GM23338 (cell line): ENCODE data around the gene NMRK2. TPM values are rescaled to one million over a fixed set of nuclear protein-coding genes. Genes with fewer than 3 reads are reported as not detected.

Experiments used
- ATAC-seq: fragments of 200-7000 bp; cut with Tn5 transposase; 3 replicates; pipeline ENCODE4 v1.9.1; 2020
- DNase-seq: peaks from one replicate; pipeline ENCODE4 v3.0.0-alpha.2; 2015; ENCODE audit warnings: low spot score
- H2AFZ ChIP-seq: fragments of 200-600 bp; sonication (generic); 2 replicates; pipeline ENCODE4 v1.8.0; 2016; ENCODE audit warnings: antibody characterized with exemption, mild to moderate bottlenecking, moderate library complexity
- H3F3A ChIP-seq: fragments of 200-600 bp; sonication (generic); replicated peaks from 2 replicates; pipeline ENCODE4 v1.8.0; 2017; ENCODE audit warnings: antibody characterized with exemption, mixed run types, low read depth
- H3K27ac ChIP-seq: fragments of 200-600 bp; sonication (generic); 2 replicates; pipeline ENCODE4 v1.6.1; 2016; ENCODE audit warnings: low read depth
- H3K27me3 ChIP-seq: fragments of 200-600 bp; sonication (generic); 2 replicates; pipeline ENCODE4 v1.8.0; 2016; ENCODE audit warnings: mild to moderate bottlenecking, mixed run types, moderate library complexity; ENCODE audit not compliant: insufficient read depth
- H3K36me3 ChIP-seq: fragments of 200-600 bp; sonication (generic); 2 replicates; pipeline ENCODE4 v1.8.0; 2016; ENCODE audit warnings: mild to moderate bottlenecking; ENCODE audit not compliant: insufficient read depth
- H3K4me1 ChIP-seq: fragments of 200-600 bp; sonication (generic); 2 replicates; pipeline ENCODE4 v1.8.0; 2016; ENCODE audit warnings: mild to moderate bottlenecking, moderate library complexity; ENCODE audit not compliant: insufficient read depth
- H3K4me2 ChIP-seq: fragments of 200-600 bp; sonication (generic); 2 replicates; pipeline ENCODE4 v1.7.1; 2017; ENCODE audit warnings: mixed run types
- H3K4me3 ChIP-seq: fragments of 200-600 bp; sonication (generic); 2 replicates; pipeline ENCODE4 v1.6.1; 2016; ENCODE audit warnings: mixed run types
- H3K79me2 ChIP-seq: fragments of 200-600 bp; sonication (generic); replicated peaks from 2 replicates; pipeline ENCODE4 v1.8.0; 2017; ENCODE audit warnings: mild to moderate bottlenecking; ENCODE audit not compliant: insufficient read depth
- H3K9me2 ChIP-seq: fragments of 200-600 bp; sonication (generic); 2 replicates; pipeline ENCODE4 v1.8.0; 2017; ENCODE audit not compliant: insufficient read depth
- H4K20me1 ChIP-seq: fragments of 200-600 bp; sonication (generic); replicated peaks from 2 replicates; pipeline ENCODE4 v1.8.0; 2017; ENCODE audit warnings: mild to moderate bottlenecking; ENCODE audit not compliant: insufficient read depth
- H3K27ac Mint-ChIP-seq: 2 replicates; pipeline ENCODE4 v1.8.0; 2020; ENCODE audit warnings: inconsistent platforms, mild to moderate bottlenecking, moderate library complexity, mixed read lengths
- H3K27me3 Mint-ChIP-seq: 3 replicates; pipeline ENCODE4 v1.8.0; 2022; ENCODE audit warnings: low read depth, mild to moderate bottlenecking, moderate library complexity, mixed read lengths, inconsistent platforms; ENCODE audit not compliant: insufficient read depth, poor library complexity
- H3K36me3 Mint-ChIP-seq: 3 replicates; pipeline ENCODE4 v1.8.0; 2021; ENCODE audit warnings: low read depth, mild to moderate bottlenecking, inconsistent platforms, moderate library complexity, mixed read lengths
- H3K4me1 Mint-ChIP-seq: 3 replicates; pipeline ENCODE4 v1.8.0; 2020; ENCODE audit warnings: mild to moderate bottlenecking, inconsistent platforms, mixed read lengths
- H3K4me3 Mint-ChIP-seq: 3 replicates; pipeline ENCODE4 v1.8.0; 2021; ENCODE audit warnings: moderate library complexity, mild to moderate bottlenecking, inconsistent platforms, mixed read lengths
- H3K9me3 Mint-ChIP-seq: 3 replicates; pipeline ENCODE4 v1.8.0; 2020; ENCODE audit warnings: moderate library complexity, mild to moderate bottlenecking, inconsistent platforms, mixed read lengths
- CREB1 ChIP-seq: fragments of 250-450 bp; sonication (Bioruptor Pico); IDR thresholded peaks from 2 replicates; pipeline ENCODE4 v1.5.0; 2020; ENCODE audit warnings: low read depth, mild to moderate bottlenecking, moderate library complexity
- CTCF ChIP-seq, 2 experiments: fragments of 200-600 bp in 1 of 2; sonication (generic) in 1 of 2; conservative IDR thresholded peaks; 2 replicates each; pipeline versions ENCODE4 v1.5.1 to v1.6.1; 2016 to 2017; ENCODE audit warnings: antibody characterized with exemption in 2 of 2, low read depth in 2 of 2, mild to moderate bottlenecking in 2 of 2, moderate library complexity in 1 of 2
- ETS1 ChIP-seq: IDR thresholded peaks from 2 replicates; pipeline ENCODE4 v1.6.1; 2016; ENCODE audit warnings: antibody characterized with exemption
- ZNF462 ChIP-seq: fragments of 250-450 bp; sonication (Bioruptor Pico); IDR thresholded peaks from 2 replicates; pipeline ENCODE4 v1.5.0; 2020; ENCODE audit warnings: mild to moderate bottlenecking, moderate library complexity
- polyA plus RNA-seq: library from polyadenylated mRNA; unstranded; fragments of >200 nt; fragmentation: Nextera tagmentation; extraction: Ambion mirVana; gene quantifications from 2 replicates; pipeline ENCODE4 v1.2.1, GENCODE V29; 2016
- total RNA-seq: library from RNA; depleted of rRNA; stranded (reverse); fragments of >200 nt; shearing (Covaris generic); gene quantifications from 2 replicates; pipeline ENCODE4 v1.2.3, GENCODE V29; 2014

NMRK2 gene
- total and polyA plus RNA-seq, 2 experiments from 2014 or later = 55.9 to 65.3 TPM

- Histone ChIP-seq H3K4me3 (peak overlapping the region; percentile 100), H4K20me1 (peaks cover 21% of the 10 kb centered on the region), H3K36me3 (peaks cover 18% of the 10 kb centered on the region), H3K4me2 (peak overlapping the region; percentile 100), H3K4me1 (peaks cover 20% of the 10 kb centered on the region), H2AFZ (0 out of 2 replicates have a peak overlapping the region, but pooled peaks have one; percentile 74), H3K9me2 (0 out of 2 replicates have a peak, but pooled peaks cover 3% of the 10 kb centered on the region), H3K27me3 (peaks cover 7% of the 10 kb centered on the region; the same call in 1 of the 2 replicates), H3K27ac (no peak overlapping the region), H3F3A (peaks cover 25% of the 10 kb centered on the region), H3K79me2 (peaks cover 25% of the 10 kb centered on the region)
- Mint-ChIP-seq H3K27me3 (peaks cover 41% of the 10 kb centered on the region), H3K27ac (no peak overlapping the region), H3K9me3 (peaks cover 21% of the 10 kb centered on the region), H3K36me3 (peaks cover 26% of the 10 kb centered on the region), H3K4me3 (peak overlapping the region; percentile 98), H3K4me1 (peaks cover 32% of the 10 kb centered on the region)
- TF ChIP-seq ETS1 (no peak), CREB1 (0 out of 2 replicates have a peak, but pooled peaks have one; percentile 32), ZNF462 (CRISPR knock-in tag) (no peak), CTCF (conservative IDR thresholded peaks at IDR 0.05; ENCODE audit: low read depth in 2 of 2) (peak; percentile 73 to 74)
- DNase-seq = peak; percentile 84
- ATAC-seq = no peak
Observed at GRCh38 chr19:3987619-3988371, 54.9 kb downstream of the NMRK2 start.
